GM18861 (cell line): ENCODE results near the gene LIN7C.
"Not testable (repeated sequence)": the region's sequence is repeated elsewhere in the genome, so short reads cannot be mapped to it uniquely, and the experiment has no call there.

ENCODE experiments used
- ATAC-seq: cut with Tn5 transposase; IDR thresholded peaks from one replicate; pipeline ENCODE4 v1.9.1; 2021; ENCODE audit not compliant: unreplicated experiment

LIN7C gene

GRCh38 chr11:27451244-27451965 lies 55.2 kb downstream of the LIN7C start:
- ATAC-seq, result no peak

GRCh38 chr11:27448184-27448540 lies 58.4 kb downstream of the LIN7C start:
- not testable (repeated sequence) for ATAC-seq

- no peak for ATAC-seq
These were observed 59.0 kb downstream of the LIN7C start for GRCh38 chr11:27447288-27448183.

- ATAC-seq, result no peak
These were observed 60.9 kb downstream of the LIN7C start for GRCh38 chr11:27445625-27446024.

- ATAC-seq, result no peak
These were observed 61.8 kb downstream of the LIN7C start for GRCh38 chr11:27444801-27445215.
